Neural cell (in vitro differentiated cells): ENCODE data around the gene CCDC40. TPM values are rescaled to one million over a fixed set of nuclear protein-coding genes. Genes with fewer than 3 reads are reported as not detected.

ENCODE experiments used
- H2AFZ ChIP-seq: fragments of 200-600, 300-800 bp; sonication (generic), shearing (Covaris generic); 2 replicates; pipeline ENCODE4 v1.6.0; 2014; ENCODE audit warnings: low read depth, mild to moderate bottlenecking, antibody characterized with exemption, low read length, moderate library complexity
- H3F3A ChIP-seq: fragments of 200-600 bp; shearing (Covaris generic); 2 replicates; pipeline ENCODE4 v1.6.1; 2016; ENCODE audit warnings: mild to moderate bottlenecking, moderate library complexity, mixed read lengths, antibody characterized with exemption, low read length; ENCODE audit not compliant: insufficient read depth, poor library complexity, severe bottlenecking
- H3K27ac ChIP-seq: fragments of 200-600, 300-800 bp; sonication (generic), shearing (Covaris generic); 2 replicates; pipeline ENCODE4 v1.5.1; 2014; ENCODE audit warnings: mild to moderate bottlenecking, low read length, moderate library complexity
- H3K27me3 ChIP-seq: fragments of 300-800, 200-600 bp; sonication (generic), shearing (Covaris generic); 2 replicates; pipeline ENCODE4 v1.6.0; 2014; ENCODE audit warnings: mild to moderate bottlenecking, low read depth, low read length, moderate library complexity; ENCODE audit not compliant: insufficient read depth
- H3K36me3 ChIP-seq: fragments of 300-800, 200-600 bp; sonication (generic), shearing (Covaris generic); 2 replicates; pipeline ENCODE4 v1.5.1; 2014; ENCODE audit warnings: mild to moderate bottlenecking, antibody characterized with exemption, low read length, moderate library complexity; ENCODE audit not compliant: insufficient read depth
- H3K4me2 ChIP-seq: fragments of 300-800, 200-600 bp; sonication (generic), shearing (Covaris generic); 2 replicates; pipeline ENCODE4 v1.6.0; 2014; ENCODE audit warnings: mild to moderate bottlenecking, low read length
- H3K4me3 ChIP-seq: fragments of 300-800, 200-600 bp; sonication (generic), shearing (Covaris generic); 2 replicates; pipeline ENCODE4 v1.5.1; 2014; ENCODE audit warnings: mild to moderate bottlenecking, low read length, moderate library complexity
- H3K79me2 ChIP-seq: fragments of 200-600 bp; shearing (Covaris generic); replicated peaks from 2 replicates; pipeline ENCODE4 v1.6.0; 2014; ENCODE audit warnings: mild to moderate bottlenecking, low read length, moderate library complexity; ENCODE audit not compliant: insufficient read depth
- H3K9ac ChIP-seq: fragments of 300-800, 200-600 bp; sonication (generic), shearing (Covaris generic); 2 replicates; pipeline ENCODE4 v1.6.1; 2016; ENCODE audit warnings: mild to moderate bottlenecking, low read length, mixed read lengths
- H3K9me2 ChIP-seq: fragments of 200-600 bp; shearing (Covaris generic); 2 replicates; pipeline ENCODE4 v1.6.1; 2016; ENCODE audit warnings: mild to moderate bottlenecking, low read length, mixed read lengths; ENCODE audit not compliant: insufficient read depth
- H3K9me3 ChIP-seq: fragments of 200-600, 300-800 bp; sonication (generic), shearing (Covaris generic); 2 replicates; pipeline ENCODE4 v1.6.1; 2016; ENCODE audit warnings: mild to moderate bottlenecking, mixed run types, low read length, moderate library complexity, mixed read lengths
- H4K20me1 ChIP-seq: fragments of 200-600 bp; shearing (Covaris generic); 2 replicates; pipeline ENCODE4 v1.6.1; 2016; ENCODE audit warnings: mild to moderate bottlenecking, mixed run types; ENCODE audit not compliant: insufficient read depth
- EP300 ChIP-seq: fragments of 450-650 bp; conservative IDR thresholded peaks from 2 replicates; pipeline ENCODE4 v1.6.1; 2014; ENCODE audit warnings: antibody characterized with exemption, mild to moderate bottlenecking, moderate library complexity; ENCODE audit not compliant: poor library complexity, severe bottlenecking
- EZH2 ChIP-seq: fragments of 200-600, 300-800 bp; shearing (Covaris generic), sonication (generic); IDR thresholded peaks from 2 replicates; pipeline ENCODE4 v1.6.1; 2014; ENCODE audit warnings: antibody characterized with exemption, low read length, borderline replicate concordance, mild to moderate bottlenecking; ENCODE audit not compliant: insufficient read depth, poor library complexity, severe bottlenecking
- MXI1 ChIP-seq: fragments of 450-650 bp; conservative IDR thresholded peaks from 2 replicates; pipeline ENCODE4 v1.6.1; 2014; ENCODE audit warnings: antibody characterized with exemption, mild to moderate bottlenecking; ENCODE audit not compliant: poor library complexity, severe bottlenecking
- POLR2AphosphoS5 ChIP-seq: IDR thresholded peaks from 2 replicates; pipeline ENCODE4 v1.6.1; 2012
- RAD21 ChIP-seq: fragments of 450-650 bp; conservative IDR thresholded peaks from 2 replicates; pipeline ENCODE4 v1.6.1; 2014; ENCODE audit warnings: antibody characterized with exemption, mild to moderate bottlenecking, moderate library complexity
- SMC3 ChIP-seq: fragments of 450-650 bp; conservative IDR thresholded peaks from 2 replicates; pipeline ENCODE4 v1.6.1; 2014; ENCODE audit warnings: antibody characterized with exemption, mild to moderate bottlenecking, moderate library complexity; ENCODE audit not compliant: poor library complexity
- TAF1 ChIP-seq: IDR thresholded peaks from 2 replicates; pipeline ENCODE4 v1.6.1; 2012; ENCODE audit warnings: low read depth
- polyA plus RNA-seq: library from polyadenylated mRNA; depleted of rRNA; stranded (reverse); fragments of >200 nt; gene quantifications from 2 replicates; pipeline ENCODE4 v1.2.3, GENCODE V29; 2014
- TF ChIP-seq, protein P1 (sequence below): IDR thresholded peaks from 2 replicates; pipeline ENCODE4 v1.6.1; 2012; ENCODE audit warnings: borderline replicate concordance
- TF ChIP-seq, protein P2 (sequence below): fragments of 450-650 bp; IDR thresholded peaks from 2 replicates; pipeline ENCODE4 v1.5.1; 2014; ENCODE audit warnings: antibody characterized with exemption, mild to moderate bottlenecking, moderate library complexity; ENCODE audit not compliant: poor library complexity, severe bottlenecking

CCDC40 gene
- polyA plus RNA-seq, 1 donor from 2014 or later: 5.5 TPM

DNA sequence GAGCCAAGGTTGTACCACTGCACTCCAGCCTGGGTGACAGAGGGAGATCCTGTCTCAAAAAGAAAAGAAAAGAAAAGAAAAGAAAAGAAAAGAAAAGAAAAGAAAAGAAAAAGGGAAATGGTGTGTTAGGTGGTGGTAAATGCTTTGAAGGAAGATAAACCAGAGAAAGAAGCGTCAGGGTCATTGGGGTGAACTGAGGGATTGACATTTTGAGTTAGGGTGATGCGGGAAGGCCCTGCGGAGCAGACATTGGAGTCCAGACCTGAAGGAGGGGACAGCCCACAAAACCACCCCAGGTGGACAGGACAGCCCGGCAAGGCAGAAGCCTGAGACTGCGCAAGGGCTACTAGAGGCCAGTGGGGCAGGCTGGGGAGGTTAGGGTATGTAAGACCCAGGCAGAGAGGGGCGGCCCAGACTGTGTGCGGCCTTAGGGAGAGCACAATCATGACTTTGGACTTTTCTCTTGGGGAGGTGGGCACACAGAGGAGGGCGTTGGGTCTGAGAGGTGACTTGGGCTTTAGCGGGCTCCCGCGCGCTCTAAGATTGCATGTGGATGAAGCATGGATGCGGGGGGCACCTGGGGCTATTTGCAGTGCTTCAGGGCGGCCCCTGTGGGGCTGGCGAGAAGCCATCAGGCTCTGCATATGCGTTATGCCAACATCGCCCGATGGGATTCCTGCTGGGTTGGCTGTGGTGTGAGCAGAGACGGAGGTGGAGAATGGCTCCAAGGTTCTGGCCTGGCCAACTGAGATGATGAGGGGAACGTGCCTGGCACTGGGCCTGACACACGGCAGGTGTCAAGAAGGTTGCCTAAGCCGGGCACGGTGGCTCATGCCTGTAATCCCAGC lies 61.6 kb downstream of the CCDC40 start:
- no peak overlapping the region for H3K27ac ChIP-seq
- no peaks in the 10 kb centered on the region for H3K36me3 ChIP-seq
- H2AFZ ChIP-seq: no peak overlapping the region
- no peaks in the 10 kb centered on the region for H4K20me1 ChIP-seq
- no peak overlapping the region for H3K4me3 ChIP-seq
- H3F3A ChIP-seq: no peaks in the 10 kb centered on the region
- H3K27me3 ChIP-seq: no peaks in the 10 kb centered on the region
- H3K9me3 ChIP-seq: no peaks in the 10 kb centered on the region
- no peak for TF ChIP-seq MXI1
- TF ChIP-seq EP300: no peak
- TF ChIP-seq, protein P1, sequence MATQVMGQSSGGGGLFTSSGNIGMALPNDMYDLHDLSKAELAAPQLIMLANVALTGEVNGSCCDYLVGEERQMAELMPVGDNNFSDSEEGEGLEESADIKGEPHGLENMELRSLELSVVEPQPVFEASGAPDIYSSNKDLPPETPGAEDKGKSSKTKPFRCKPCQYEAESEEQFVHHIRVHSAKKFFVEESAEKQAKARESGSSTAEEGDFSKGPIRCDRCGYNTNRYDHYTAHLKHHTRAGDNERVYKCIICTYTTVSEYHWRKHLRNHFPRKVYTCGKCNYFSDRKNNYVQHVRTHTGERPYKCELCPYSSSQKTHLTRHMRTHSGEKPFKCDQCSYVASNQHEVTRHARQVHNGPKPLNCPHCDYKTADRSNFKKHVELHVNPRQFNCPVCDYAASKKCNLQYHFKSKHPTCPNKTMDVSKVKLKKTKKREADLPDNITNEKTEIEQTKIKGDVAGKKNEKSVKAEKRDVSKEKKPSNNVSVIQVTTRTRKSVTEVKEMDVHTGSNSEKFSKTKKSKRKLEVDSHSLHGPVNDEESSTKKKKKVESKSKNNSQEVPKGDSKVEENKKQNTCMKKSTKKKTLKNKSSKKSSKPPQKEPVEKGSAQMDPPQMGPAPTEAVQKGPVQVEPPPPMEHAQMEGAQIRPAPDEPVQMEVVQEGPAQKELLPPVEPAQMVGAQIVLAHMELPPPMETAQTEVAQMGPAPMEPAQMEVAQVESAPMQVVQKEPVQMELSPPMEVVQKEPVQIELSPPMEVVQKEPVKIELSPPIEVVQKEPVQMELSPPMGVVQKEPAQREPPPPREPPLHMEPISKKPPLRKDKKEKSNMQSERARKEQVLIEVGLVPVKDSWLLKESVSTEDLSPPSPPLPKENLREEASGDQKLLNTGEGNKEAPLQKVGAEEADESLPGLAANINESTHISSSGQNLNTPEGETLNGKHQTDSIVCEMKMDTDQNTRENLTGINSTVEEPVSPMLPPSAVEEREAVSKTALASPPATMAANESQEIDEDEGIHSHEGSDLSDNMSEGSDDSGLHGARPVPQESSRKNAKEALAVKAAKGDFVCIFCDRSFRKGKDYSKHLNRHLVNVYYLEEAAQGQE: no peak
- no peak for TF ChIP-seq SMC3
- TF ChIP-seq, protein P2, sequence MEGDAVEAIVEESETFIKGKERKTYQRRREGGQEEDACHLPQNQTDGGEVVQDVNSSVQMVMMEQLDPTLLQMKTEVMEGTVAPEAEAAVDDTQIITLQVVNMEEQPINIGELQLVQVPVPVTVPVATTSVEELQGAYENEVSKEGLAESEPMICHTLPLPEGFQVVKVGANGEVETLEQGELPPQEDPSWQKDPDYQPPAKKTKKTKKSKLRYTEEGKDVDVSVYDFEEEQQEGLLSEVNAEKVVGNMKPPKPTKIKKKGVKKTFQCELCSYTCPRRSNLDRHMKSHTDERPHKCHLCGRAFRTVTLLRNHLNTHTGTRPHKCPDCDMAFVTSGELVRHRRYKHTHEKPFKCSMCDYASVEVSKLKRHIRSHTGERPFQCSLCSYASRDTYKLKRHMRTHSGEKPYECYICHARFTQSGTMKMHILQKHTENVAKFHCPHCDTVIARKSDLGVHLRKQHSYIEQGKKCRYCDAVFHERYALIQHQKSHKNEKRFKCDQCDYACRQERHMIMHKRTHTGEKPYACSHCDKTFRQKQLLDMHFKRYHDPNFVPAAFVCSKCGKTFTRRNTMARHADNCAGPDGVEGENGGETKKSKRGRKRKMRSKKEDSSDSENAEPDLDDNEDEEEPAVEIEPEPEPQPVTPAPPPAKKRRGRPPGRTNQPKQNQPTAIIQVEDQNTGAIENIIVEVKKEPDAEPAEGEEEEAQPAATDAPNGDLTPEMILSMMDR: no peak
- TF ChIP-seq TAF1: no peak
- TF ChIP-seq POLR2AphosphoS5: no peak
- no peak for TF ChIP-seq RAD21
- H3K9me2 ChIP-seq: no peaks in the 10 kb centered on the region
- no peak overlapping the region for H3K4me2 ChIP-seq
- H3K79me2 ChIP-seq: peaks cover 9% of the 10 kb centered on the region
- H3K9ac ChIP-seq: no peak overlapping the region

DNA sequence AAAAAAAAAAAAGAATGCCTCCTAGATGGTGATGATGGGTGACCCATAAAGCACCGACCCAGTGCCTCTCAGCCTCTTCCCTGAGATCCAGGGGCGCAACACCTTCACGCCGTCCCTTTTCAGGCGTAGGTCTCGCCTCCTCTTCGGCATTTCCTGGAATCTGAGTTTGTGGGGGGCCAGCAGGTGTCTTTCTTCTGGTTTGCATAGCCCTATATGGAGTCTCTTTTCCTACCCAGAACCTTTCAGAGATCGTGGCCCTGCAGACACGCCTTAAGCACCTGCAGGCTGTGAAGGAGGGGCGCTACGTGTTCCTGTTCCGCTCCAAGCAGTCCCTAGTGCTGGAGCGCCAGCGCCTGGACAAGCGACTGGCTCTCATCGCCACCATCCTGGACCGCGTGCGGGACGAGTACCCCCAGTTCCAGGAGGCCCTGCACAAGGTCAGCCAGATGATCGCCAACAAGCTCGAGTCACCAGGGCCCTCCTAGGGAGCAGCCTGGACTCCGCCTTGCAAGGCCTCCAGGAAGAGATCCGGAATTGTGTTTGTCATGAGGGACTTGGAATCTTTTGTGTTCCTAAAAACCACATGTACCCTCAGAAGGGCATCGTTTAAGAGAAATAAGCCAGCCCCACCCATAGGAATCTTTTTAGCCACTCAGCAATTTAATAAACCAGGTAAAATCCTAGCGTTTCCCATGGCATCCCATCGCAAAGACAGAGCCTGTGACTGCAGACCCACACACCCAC lies 63.0 kb downstream of the CCDC40 start:
- TF ChIP-seq RAD21 (no peak), SMC3 (no peak), POLR2AphosphoS5 (no peak), TAF1 (no peak), EZH2 (no peak), MXI1 (no peak), EP300 (no peak)
- TF ChIP-seq, protein P1: no peak
- TF ChIP-seq, protein P2: no peak
- peaks cover 9% of the 10 kb centered on the region for H3K79me2 ChIP-seq
- H3K36me3 ChIP-seq: no peaks in the 10 kb centered on the region
- H4K20me1 ChIP-seq: no peaks in the 10 kb centered on the region
- H3K9me2 ChIP-seq: no peaks in the 10 kb centered on the region
- H3K9ac ChIP-seq: no peak overlapping the region
- H2AFZ ChIP-seq: no peak overlapping the region
- H3K4me2 ChIP-seq: no peak overlapping the region
- no peak overlapping the region for H3K27ac ChIP-seq
- no peaks in the 10 kb centered on the region for H3K9me3 ChIP-seq
- H3K4me3 ChIP-seq: no peak overlapping the region
- no peaks in the 10 kb centered on the region for H3F3A ChIP-seq
- H3K27me3 ChIP-seq: no peaks in the 10 kb centered on the region
